Measurements from ENCODE around the gene MEAF6. TPM values are rescaled to one million over a fixed set of nuclear protein-coding genes. Genes with fewer than 3 reads are reported as not detected.

Gene MEAF6
- polyA plus RNA-seq, 1 of the 3 experiments (the other 2 are of a cell fraction) = 60.5 TPM

DNA sequence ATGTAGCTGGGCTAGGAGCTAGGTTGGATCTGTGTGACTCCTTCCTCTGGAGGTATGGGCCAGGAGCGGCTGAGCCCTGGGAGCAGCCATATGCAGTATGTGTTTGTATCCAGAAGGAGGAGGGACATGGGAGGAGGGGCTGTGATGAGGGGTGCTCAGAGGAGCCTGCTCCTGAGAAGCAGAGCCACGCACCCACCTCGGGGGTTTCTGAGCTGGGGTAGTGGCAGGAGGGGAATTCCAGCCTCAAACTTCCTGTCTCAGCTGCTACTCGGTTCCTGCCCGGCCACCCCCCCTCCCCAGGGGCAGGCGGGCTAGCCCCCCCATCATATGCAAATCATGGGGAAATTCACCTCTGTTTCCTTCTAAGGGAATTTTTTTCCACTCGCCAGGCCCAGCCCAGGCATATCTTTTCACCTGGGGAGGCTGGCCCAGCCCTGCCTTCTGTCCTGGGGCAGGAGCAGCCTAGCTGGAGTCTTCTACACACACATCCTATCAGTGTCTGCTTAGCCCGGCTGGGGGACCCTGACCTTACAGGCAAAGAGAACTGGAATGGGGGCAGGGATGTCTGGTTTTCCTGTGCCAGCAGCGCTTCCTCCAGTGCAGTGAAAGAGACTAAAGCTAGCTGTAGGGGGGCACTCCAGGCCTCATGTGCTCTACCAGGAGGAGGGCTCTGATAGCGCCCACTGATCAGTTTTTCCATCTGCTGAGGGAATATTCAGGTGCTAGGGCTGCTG lies 37.2 kb downstream of the MEAF6 start:
- Histone ChIP-seq H3K4me1 (ENCODE audit: control insufficient read depth in 1 of 2, insufficient read depth in 2 of 2, low read depth in 1 of 2, low read length in 1 of 2) (peaks cover 58 to 62% of the 10 kb centered on the region in 2 experiments), H3F3A (replicated peaks; ENCODE audit: insufficient read depth) (peaks cover 21% of the 10 kb centered on the region), H3K9me2 (no peaks in the 10 kb centered on the region), H3K4me2 (peak overlapping the region; percentile 96), H3K4me3 (ENCODE audit: low read depth in 2 of 2, low read length in 1 of 2) (peak overlapping the region; percentile 82 to 94), H3K27ac (ENCODE audit: low read depth in 2 of 2, low read length in 1 of 2) (peak overlapping the region; percentile 92 to 96), H3K9ac (peak overlapping the region; percentile 71), H2AFZ (ENCODE audit: low read depth) (no peak overlapping the region), H3K79me2 (ENCODE audit: insufficient read depth) (peaks cover 76% of the 10 kb centered on the region), H3K27me3 (ENCODE audit: insufficient read depth) (no peaks in the 10 kb centered on the region), H4K20me1 (ENCODE audit: insufficient read depth) (no peaks in the 10 kb centered on the region), H3K9me3 (no peaks in the 10 kb centered on the region), H3K36me3 (replicated peaks in 1 of 2; ENCODE audit: control insufficient read depth in 1 of 2, insufficient read depth in 2 of 2, low read length in 1 of 2) (peaks cover 12 to 34% of the 10 kb centered on the region in 2 experiments)
- no peak for TF ChIP-seq TEAD4 (IDR thresholded peaks at IDR 0.05; ENCODE audit: borderline replicate concordance, insufficient read depth)
- TF ChIP-seq, protein P1, sequence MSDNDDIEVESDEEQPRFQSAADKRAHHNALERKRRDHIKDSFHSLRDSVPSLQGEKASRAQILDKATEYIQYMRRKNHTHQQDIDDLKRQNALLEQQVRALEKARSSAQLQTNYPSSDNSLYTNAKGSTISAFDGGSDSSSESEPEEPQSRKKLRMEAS (IDR thresholded peaks at IDR 0.05; ENCODE audit: low read depth) = no peak
- TF ChIP-seq NFIC (IDR thresholded peaks at IDR 0.05; ENCODE audit: borderline replicate concordance) = no peak
- no peak; the same call in 1 of the 2 replicates for TF ChIP-seq GABPA (IDR thresholded peaks at IDR 0.05; ENCODE audit: low read depth)
- no peak for TF ChIP-seq ELF1 (IDR thresholded peaks at IDR 0.05)
- no peak for TF ChIP-seq TAF1 (IDR thresholded peaks at IDR 0.05; ENCODE audit: borderline replicate concordance, low read depth, low read length)
- TF ChIP-seq, protein P2, sequence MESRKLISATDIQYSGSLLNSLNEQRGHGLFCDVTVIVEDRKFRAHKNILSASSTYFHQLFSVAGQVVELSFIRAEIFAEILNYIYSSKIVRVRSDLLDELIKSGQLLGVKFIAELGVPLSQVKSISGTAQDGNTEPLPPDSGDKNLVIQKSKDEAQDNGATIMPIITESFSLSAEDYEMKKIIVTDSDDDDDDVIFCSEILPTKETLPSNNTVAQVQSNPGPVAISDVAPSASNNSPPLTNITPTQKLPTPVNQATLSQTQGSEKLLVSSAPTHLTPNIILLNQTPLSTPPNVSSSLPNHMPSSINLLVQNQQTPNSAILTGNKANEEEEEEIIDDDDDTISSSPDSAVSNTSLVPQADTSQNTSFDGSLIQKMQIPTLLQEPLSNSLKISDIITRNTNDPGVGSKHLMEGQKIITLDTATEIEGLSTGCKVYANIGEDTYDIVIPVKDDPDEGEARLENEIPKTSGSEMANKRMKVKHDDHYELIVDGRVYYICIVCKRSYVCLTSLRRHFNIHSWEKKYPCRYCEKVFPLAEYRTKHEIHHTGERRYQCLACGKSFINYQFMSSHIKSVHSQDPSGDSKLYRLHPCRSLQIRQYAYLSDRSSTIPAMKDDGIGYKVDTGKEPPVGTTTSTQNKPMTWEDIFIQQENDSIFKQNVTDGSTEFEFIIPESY (IDR thresholded peaks at IDR 0.05; ENCODE audit: borderline replicate concordance, low read depth) = no peak
- 0 out of 2 replicates have a peak, but pooled peaks have one; percentile 9 for TF ChIP-seq TCF12 (IDR thresholded peaks at IDR 0.05)
- TF ChIP-seq, protein P3, sequence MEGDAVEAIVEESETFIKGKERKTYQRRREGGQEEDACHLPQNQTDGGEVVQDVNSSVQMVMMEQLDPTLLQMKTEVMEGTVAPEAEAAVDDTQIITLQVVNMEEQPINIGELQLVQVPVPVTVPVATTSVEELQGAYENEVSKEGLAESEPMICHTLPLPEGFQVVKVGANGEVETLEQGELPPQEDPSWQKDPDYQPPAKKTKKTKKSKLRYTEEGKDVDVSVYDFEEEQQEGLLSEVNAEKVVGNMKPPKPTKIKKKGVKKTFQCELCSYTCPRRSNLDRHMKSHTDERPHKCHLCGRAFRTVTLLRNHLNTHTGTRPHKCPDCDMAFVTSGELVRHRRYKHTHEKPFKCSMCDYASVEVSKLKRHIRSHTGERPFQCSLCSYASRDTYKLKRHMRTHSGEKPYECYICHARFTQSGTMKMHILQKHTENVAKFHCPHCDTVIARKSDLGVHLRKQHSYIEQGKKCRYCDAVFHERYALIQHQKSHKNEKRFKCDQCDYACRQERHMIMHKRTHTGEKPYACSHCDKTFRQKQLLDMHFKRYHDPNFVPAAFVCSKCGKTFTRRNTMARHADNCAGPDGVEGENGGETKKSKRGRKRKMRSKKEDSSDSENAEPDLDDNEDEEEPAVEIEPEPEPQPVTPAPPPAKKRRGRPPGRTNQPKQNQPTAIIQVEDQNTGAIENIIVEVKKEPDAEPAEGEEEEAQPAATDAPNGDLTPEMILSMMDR (IDR thresholded peaks at IDR 0.05) = no peak
- no peak for TF ChIP-seq FOSL2 (IDR thresholded peaks at IDR 0.05; ENCODE audit: borderline replicate concordance, low read depth)
- TF ChIP-seq GATA2 (CRISPR knock-in tag; IDR thresholded peaks at IDR 0.05) = peak; percentile 20; the same call in 1 of the 2 replicates
- TF ChIP-seq, protein P4, sequence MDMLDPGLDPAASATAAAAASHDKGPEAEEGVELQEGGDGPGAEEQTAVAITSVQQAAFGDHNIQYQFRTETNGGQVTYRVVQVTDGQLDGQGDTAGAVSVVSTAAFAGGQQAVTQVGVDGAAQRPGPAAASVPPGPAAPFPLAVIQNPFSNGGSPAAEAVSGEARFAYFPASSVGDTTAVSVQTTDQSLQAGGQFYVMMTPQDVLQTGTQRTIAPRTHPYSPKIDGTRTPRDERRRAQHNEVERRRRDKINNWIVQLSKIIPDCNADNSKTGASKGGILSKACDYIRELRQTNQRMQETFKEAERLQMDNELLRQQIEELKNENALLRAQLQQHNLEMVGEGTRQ (IDR thresholded peaks at IDR 0.05; ENCODE audit: borderline replicate concordance, low read depth, low read length) = no peak
- TF ChIP-seq NRF1 (IDR thresholded peaks at IDR 0.05; ENCODE audit: low read depth, low read length) = no peak
- CTCF ChIA-PET = interaction anchor here (1.2 to 18.1 kb wide), 4 partner anchors 9 to 382 kb away, joined by 3 to 170 read pairs (median 68); partner anchors contain the start of genes MEAF6 and MTF1
- WGBS (ENCODE audit: low lambda C conversion rate) = 18% methylated on average over 7 of the region's 10 CpGs
- DNase-seq = peak; percentile 71
- POLR2A ChIA-PET = interaction anchor here (0.7 to 3.7 kb wide), 3 partner anchors 8 to 22 kb away, joined by 3 to 16 read pairs (median 6); no protein-coding TSS in a partner anchor

Measured in SK-N-SH (cell line).